HG03064 (cell line): ENCODE results near the gene MKS1.

Experiments used
- ATAC-seq: cut with Tn5 transposase; IDR thresholded peaks from one replicate; pipeline ENCODE4 v1.9.1; 2021; ENCODE audit warnings: low read depth; ENCODE audit not compliant: unreplicated experiment

Gene MKS1

DNA sequence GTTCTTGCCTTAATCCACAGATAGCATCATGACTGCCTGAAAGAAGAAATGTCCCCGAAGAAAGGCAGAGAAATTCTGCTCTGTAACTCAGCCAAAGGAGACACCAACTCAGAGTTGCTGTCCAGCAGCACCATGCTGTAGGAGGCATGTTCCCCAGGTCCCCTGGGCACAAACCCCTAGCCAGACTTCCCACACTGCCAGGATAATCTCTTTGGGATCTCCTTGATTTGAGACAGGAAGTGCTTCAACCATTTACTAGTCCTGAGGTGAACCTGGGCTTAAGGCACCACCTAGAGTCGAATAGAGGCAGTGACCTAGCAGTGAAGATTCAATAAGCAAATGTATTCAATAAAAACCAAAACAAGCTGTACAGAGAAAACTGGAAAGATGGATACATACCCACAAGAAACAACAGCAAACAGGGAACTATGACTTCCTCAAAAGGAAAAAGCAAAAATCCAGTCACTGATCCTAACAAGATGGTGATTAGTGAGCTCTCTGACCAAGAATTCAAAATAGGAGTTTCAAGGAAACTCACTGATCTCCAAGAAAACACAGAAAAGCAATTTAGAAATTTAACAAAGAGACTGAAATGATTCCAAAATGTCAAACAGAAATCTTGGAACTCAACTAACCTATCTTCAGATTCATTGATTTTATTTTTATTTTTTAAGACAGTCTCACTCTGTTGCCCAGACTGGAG, 46.5 kb downstream of the MKS1 start:
- no peak for ATAC-seq

DNA sequence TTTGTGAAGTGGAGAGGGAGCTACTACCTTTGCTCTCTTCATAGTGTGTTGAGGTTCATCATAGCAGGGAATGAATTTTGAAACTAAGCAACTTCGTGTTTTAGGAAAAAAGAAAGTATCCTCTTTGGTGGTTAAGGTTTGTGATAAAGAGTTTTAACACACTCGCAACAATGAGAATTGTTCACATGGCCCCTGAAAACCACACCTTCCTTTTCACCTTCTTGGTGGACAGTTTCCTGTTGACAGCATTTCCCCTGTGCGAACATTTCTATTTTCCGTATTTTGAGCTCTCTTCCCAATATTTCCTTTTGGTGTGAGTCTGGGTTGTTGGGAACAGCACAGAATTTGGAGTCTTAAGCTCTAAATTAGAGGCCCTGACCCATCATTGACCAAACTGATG, 48.4 kb downstream of the MKS1 start:
- no peak for ATAC-seq

DNA sequence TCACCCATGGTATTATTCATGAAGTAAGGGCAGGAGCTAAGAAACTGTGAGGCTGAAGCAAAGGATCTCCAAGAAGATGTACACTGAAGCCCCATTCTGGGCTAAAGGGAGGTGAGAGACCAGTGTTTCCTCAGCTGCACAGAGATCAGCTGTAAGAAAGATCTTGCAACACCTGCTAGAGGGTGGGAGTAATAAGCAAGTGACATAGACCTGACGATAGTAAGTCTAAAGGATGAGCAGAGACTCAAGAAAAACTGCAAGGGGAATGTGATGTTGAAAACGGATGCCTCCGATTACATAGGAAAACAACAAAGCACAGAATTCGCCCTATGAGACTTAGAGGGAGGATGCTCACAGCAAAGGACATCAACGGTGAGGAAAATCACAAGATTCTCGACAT, 52.4 kb downstream of the MKS1 start, which contains the start of gene OR4D2:
Gene OR4D2, plus strand, starts transcription at position 301 of the 400 bp plus-strand sequence. CDS start 2,674 bp downstream, outside the sequence.
- no peak for ATAC-seq

DNA sequence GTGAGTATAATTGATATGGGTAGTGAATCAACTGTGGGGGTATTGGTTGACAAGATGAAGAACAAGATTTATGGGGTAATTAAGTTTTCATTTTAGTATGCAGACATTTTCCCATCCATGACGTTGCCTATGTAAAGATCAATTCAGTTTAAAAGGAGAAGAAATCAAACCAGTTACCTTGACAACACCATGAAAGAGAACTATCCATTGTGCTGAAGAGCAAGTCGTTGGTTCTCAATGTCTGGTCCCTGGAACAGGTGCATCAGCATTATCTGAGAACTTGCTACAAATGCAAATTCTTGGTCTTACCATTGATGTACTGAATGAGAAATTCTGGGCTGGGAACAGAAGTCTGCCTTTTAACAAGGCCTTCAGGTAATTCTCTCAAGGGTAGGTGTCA, 53.1 kb downstream of the MKS1 start:
- no peak for ATAC-seq

DNA sequence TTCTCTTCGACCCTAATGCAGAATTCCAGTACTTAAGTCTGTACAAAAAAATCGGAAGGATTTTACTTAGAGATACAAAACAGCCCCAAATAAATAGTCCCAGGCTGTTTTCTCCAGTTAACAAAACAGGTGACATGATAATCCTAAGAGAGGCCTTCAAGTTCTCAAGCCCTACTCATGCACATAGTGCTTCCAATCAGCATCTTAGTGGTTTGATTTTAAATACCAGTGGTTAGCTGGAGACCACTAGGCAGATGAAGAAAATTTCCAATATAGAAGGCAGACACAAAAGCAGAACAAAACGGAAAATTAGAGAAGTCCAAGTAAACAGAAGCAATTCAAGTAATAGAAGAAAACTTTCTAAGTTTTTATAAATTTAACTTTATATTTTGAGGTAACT, 57.5 kb downstream of the MKS1 start:
- no peak for ATAC-seq

DNA sequence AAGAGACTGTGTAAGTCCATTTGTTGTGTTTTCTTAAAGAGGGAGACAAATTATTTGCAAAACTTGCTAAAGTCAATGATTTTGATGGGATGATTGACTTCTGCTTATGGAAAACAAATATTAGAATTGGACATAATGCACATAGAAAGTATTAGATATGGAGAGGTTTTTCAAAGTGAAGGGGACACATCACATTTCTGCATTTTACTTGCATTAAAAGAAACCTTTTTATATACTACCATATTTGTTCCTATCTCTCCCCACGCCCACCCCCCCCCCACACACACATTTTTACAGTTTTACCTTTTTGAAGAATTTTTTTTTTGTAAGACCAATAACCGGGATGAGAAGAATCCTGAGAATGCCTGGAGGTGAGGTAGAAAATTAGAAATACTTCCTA, 60.9 kb downstream of the MKS1 start:
- no peak for ATAC-seq

DNA sequence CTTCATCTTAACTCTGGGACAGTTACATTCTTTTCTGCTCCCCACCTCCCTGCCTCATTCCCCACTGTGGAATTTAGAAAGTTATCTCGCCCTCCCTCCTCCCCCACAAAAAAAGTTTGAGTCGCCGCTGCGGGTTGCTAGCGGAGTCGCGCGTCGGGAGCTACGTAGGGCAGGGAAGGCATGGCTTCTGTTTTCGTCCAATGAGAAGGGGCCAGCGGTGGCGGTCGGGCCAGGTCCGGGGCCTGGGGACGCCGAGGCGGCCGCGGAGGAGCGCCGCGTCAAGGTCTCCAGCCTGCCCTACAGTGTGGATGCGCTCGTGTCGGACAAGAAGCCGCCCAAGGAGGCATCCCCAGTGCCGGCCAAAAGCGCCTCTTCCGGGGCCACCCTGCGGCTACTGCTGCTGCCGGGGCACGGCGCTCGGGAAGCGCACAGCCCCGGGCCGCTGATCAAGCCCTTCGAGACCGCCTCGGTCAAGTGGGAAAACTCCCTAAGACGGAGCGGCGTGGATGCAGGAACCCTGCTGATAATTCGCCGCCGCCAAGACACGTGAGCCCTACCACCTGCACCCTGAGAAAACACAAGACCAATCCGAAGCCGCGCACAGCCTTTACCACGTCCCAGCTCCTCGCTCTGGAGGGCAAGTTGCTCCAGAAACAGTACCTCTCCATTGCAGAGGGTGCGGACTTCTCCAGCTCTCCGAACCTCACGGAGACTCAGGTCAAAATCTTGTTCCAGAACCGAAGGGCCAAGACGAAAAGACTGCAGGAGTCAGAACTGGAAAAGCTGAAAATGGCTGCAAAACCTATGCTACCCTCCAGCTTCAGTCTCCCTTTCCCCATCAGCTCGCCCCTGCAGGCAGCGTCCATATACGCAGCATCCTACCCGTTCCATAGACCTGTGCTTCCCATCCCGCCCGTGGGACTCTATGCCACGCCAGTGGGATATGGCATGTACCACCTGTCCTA, 61.9 kb downstream of the MKS1 start:
- ATAC-seq = no peak
